LNCaP clone FGC (cell line): Measurements from ENCODE around the gene HMX2.

Source experiments
- DNase-seq: peaks from one replicate; pipeline ENCODE4 v3.0.0-alpha.2; 2011; ENCODE audit warnings: low read depth
- H3K4me3 ChIP-seq: 2 replicates; pipeline ENCODE4 v1.5.1; 2011; ENCODE audit warnings: mild to moderate bottlenecking, low read depth, low read length, control low read depth
- CTCF ChIP-seq: IDR thresholded peaks from 2 replicates; pipeline ENCODE4 v1.5.1; 2012; ENCODE audit warnings: mild to moderate bottlenecking; ENCODE audit not compliant: control insufficient read depth, insufficient read depth; ENCODE audit errors: extremely low read depth

The HMX2 gene

GRCh38 chr10:123180101-123181090, 32.5 kb downstream of the HMX2 start:
- no peak for TF ChIP-seq CTCF
- H3K4me3 ChIP-seq = no peak overlapping the region
- DNase-seq = no peak

- TF ChIP-seq CTCF = no peak
- no peak for DNase-seq
- no peak overlapping the region for H3K4me3 ChIP-seq
Measured at GRCh38 chr10:123183724-123184123, 35.8 kb downstream of the HMX2 start.

GRCh38 chr10:123187781-123188180, 39.8 kb downstream of the HMX2 start:
- TF ChIP-seq CTCF = no peak
- H3K4me3 ChIP-seq = no peak overlapping the region
- DNase-seq = no peak

GRCh38 chr10:123191886-123192285, 44.0 kb downstream of the HMX2 start:
- TF ChIP-seq CTCF = no peak
- H3K4me3 ChIP-seq = no peak overlapping the region
- DNase-seq = no peak

GRCh38 chr10:123194056-123194455, 46.1 kb downstream of the HMX2 start:
- H3K4me3 ChIP-seq = no peak overlapping the region
- TF ChIP-seq CTCF = no peak
- no peak for DNase-seq
